Mesodermal cell (in vitro differentiated cells): Measurements from ENCODE around the gene PER2.

Source experiments
- H3K27ac ChIP-seq: 2 replicates; pipeline ENCODE4 v1.7.0; 2013; ENCODE audit warnings: mild to moderate bottlenecking, low read depth, low read length, moderate library complexity; ENCODE audit not compliant: severe bottlenecking
- H3K36me3 ChIP-seq: 2 replicates; pipeline ENCODE4 v1.7.1; 2013; ENCODE audit warnings: mild to moderate bottlenecking, low read length, moderate library complexity; ENCODE audit not compliant: control insufficient read depth, insufficient read depth
- H3K4me1 ChIP-seq: one replicate; pipeline ENCODE4 v1.7.1; 2013; ENCODE audit warnings: mild to moderate bottlenecking, low read length; ENCODE audit not compliant: insufficient read depth, control insufficient read depth, poor library complexity, severe bottlenecking
- H3K4me3 ChIP-seq: 2 replicates; pipeline ENCODE4 v1.7.0; 2013; ENCODE audit warnings: low read length, control low read depth, mild to moderate bottlenecking; ENCODE audit not compliant: insufficient read depth, poor library complexity, severe bottlenecking; ENCODE audit errors: extremely low read depth
- H3K9me3 ChIP-seq: 2 replicates; pipeline ENCODE4 v1.7.1; 2013; ENCODE audit warnings: mild to moderate bottlenecking, low read length, moderate library complexity; ENCODE audit not compliant: control insufficient read depth
- WGBS, 2 experiments: methylation state at CpG; one replicate each; pipeline ENCODE4 v1.1.5; 2013; ENCODE audit warnings: missing lambda C conversion rate in 2 of 2; ENCODE audit not compliant: insufficient coverage in 2 of 2; 5-methylcytosine and 5-hydroxymethylcytosine counted together

Gene PER2

DNA sequence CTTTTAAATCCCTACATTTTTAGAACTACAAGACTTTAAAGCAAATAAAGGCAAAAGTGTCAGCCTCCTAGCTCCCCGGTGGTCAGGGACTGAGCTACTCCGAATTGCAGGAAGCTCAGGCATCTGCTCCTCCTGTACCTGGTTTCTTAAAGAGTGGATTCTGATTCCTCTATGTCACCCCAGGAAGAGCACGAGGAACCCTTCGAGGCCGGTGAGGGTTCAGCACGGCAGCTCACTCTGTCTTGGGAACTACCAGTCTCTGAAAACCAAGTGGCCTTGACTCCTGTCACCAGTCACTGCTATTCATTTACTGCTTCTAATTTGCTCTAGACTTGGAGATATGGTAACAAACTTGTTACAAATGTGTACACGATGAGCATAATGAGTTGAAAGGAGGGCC is 2.3 kb downstream of the PER2 start:
- no peaks in the 10 kb centered on the region for H3K9me3 ChIP-seq
- no peak overlapping the region for H3K4me3 ChIP-seq
- H3K27ac ChIP-seq = peak overlapping the region; percentile 93
- H3K4me1 ChIP-seq = peaks cover 34% of the 10 kb centered on the region
- H3K36me3 ChIP-seq = no peaks in the 10 kb centered on the region
- 44 to 53% methylated on average over 4 to 5 of the region's 7 CpGs for WGBS, 2 experiments

DNA sequence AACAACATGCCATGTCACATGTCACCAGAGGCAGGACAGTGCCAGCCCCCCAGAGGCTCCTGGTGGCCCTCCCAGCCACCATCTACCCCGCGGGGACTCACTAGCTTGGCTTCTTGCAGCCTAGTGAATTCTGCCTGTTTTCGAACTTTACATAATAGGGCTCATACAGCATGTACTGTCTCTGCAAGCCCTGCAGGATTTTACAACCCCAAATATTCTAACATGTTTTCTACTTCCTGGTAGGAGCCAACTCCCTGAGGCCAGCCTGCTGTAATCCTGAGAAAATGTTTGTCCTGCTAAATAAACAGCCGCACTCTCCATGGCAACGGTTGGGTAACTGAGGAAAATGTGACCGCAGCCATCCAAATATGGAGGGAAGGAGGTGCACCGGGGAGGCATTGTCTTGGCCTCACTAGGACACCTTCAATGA is 2.7 kb downstream of the PER2 start:
- no peak overlapping the region for H3K4me3 ChIP-seq
- H3K4me1 ChIP-seq = peaks cover 34% of the 10 kb centered on the region
- no peaks in the 10 kb centered on the region for H3K9me3 ChIP-seq
- peak overlapping the region; percentile 93 for H3K27ac ChIP-seq
- 51 to 58% methylated on average over 6 to 7 of the region's 7 CpGs for WGBS, 2 experiments
- H3K36me3 ChIP-seq = no peaks in the 10 kb centered on the region

DNA sequence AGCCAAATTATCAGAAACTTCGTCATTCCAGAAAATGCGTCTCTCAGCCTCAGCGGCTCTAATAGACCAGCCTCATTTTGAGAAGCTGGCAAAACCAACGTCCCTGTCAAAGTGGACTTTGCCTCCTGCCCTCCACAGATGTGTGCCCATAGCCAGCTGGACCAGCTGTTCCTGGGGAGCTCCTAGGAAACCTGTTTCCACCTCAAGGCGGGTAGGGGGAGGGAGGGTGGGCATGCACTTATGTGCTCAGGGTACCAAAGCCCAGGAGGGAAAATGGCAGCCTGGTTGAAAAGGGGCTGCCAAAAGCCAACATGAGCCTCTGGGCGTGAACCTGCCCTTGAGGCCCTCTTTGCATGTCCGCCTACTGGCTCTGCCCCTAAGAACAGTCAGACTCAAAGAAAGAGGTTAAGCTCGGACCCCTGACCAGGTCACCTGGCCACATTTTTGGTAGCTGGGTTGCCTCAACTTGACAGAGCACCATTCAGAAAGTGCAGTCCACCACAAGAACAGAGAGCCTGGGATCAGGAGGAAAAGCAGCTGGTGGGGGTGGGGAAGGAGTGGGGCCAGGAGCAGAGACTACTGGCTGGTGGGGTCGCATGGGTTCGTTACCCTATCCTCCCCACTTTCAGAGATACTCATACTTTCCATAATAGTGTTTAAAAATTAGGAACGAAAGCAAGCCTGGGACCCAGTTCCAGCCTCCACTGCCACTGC is 3.5 kb downstream of the PER2 start:
- Histone ChIP-seq H3K36me3 (no peaks in the 10 kb centered on the region), H3K4me3 (no peak overlapping the region), H3K9me3 (no peaks in the 10 kb centered on the region), H3K27ac (peak overlapping the region; percentile 93), H3K4me1 (peaks cover 31% of the 10 kb centered on the region)
- 93% methylated on average over 8 of the region's 11 CpGs for WGBS, 2 experiments

DNA sequence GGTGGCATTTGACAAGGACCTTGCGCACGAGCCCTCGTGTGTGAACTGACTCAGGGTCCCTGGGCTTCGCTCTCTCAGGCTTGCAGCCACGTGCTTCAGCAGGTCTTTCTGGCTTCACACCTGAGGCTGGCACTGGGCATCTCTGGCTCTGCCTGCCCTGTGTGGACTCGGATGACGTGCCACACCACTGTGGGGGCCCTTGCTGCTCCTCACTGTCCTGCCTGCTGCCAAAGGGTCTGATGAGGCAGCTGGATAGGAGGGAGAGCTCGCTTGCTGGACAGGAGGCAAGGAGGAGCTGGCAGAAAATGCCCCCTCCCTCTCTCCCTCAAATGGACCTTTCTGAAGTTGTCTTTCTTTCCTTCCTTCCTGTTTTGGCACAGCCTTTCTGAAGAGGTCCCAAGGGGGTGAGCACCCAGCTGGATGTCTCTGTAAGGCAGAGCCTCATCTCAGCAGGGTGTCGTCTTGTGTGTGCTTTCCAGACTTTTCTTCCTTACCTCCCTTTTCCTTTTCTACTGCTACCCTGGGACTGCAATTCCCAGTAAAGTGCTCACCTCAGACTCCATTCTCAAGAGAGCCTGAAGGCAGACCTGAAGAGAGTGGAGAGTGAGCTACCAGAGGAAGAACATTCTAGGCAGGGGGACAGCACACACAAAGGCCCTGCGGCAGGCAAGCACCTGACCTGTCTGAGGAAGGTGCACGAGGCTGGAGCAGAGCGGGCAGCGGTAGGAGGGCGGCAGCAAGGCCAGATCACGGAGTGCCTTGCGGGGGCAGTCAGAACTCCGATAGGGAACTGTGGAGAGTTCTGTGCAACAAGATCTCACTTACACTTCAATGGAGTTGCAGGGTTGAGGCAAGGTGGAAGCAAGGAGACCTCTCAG is 5.3 kb downstream of the PER2 start:
- Histone ChIP-seq H3K27ac (no peak overlapping the region), H3K4me1 (peaks cover 25% of the 10 kb centered on the region), H3K4me3 (no peak overlapping the region), H3K36me3 (no peaks in the 10 kb centered on the region), H3K9me3 (no peaks in the 10 kb centered on the region)
- WGBS, 2 experiments = 93 to 97% methylated on average over 14 to 16 of the region's 17 CpGs

DNA sequence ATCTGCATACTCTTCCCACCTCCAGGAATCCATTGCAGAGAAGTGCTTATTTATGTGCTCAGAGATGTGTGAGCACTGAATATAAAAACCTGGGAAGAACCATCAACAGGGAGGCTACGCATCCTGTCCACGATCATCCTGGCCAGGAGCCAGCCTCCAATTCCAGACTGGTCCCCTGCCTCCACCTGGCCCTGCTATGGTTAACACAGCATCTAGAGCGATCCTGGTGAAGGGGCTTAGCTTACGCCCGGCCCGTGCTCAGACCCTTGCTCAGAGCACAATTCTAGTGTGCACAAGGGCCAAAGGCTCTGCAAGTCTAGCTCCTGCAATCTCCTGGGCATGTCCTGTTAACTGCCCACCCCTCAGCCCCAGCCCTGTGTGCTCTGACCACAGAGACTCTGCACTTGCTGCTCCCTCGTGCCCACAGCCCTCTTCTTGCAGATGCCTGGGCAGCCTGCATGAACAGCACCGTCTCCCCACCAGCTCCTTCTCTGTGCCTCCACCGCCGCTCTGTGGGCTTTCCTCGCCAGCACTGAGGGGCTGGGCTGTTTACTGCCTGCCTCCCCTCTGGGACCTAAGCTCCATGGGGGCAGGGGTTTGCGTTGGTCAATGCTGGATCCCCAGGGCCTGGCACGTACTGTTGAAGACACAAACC is 6.5 kb downstream of the PER2 start:
- Histone ChIP-seq H3K4me1 (peaks cover 20% of the 10 kb centered on the region), H3K4me3 (no peak overlapping the region), H3K36me3 (peaks cover 7% of the 10 kb centered on the region), H3K9me3 (no peaks in the 10 kb centered on the region), H3K27ac (no peak overlapping the region)
- 90 to 97% methylated on average over 10 to 11 of the region's 13 CpGs for WGBS, 2 experiments

DNA sequence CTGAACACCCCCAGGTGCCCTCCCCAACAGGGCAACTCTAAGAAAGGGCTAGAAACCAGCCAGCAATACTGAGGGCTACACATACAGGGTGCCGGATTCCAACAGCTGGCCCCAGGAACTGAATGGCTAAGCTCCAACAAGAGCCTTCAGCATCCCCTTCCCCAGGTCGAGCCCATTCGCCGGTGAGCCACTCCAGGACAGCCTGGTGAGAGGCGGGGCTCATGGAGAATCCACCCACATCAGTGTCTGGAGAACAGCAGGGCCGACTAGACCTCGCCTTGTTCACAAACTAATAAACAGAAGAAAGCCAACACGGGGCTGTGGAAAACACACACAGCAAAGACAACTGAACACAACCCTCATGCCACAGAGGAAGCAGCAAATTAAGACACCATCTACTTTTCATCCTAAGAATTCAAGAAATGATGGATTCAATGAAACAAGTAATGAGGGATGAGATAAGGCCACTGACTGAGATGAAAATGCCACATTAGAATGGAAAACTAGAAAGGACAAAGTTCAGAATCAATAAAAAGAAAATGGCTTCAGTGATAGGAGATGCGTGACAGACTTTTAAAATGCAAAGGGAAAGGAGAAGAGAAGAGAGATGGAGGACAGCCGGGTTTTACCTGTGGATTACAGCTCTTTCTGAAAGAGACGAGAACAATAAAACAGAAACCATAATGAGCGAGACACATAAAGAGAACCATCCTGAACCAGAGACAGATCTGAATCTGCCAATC is 8.2 kb downstream of the PER2 start:
- H3K4me1 ChIP-seq = peaks cover 3% of the 10 kb centered on the region
- no peak overlapping the region for H3K4me3 ChIP-seq
- no peaks in the 10 kb centered on the region for H3K9me3 ChIP-seq
- 83 to 95% methylated on average over 6 to 12 of the region's 12 CpGs for WGBS, 2 experiments
- H3K27ac ChIP-seq = no peak overlapping the region
- peaks cover 22% of the 10 kb centered on the region for H3K36me3 ChIP-seq

DNA sequence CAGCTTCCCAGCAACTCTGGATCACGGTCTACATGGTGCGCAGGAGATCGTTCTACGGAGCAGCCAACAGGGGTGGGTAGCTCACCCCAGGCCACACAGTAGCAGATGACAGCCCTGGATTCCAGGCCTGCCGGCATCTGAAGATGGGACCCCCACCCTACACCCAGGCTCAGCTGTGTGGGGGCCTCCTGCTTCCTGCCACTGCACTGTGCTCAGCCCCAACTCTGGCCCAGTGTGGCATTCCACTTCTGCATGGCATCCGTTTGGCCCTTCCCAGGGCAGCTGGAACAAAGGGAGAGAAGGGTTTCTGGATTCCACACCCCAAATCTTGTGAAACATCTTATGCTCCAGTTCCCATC is 9.1 kb downstream of the PER2 start:
- no peaks in the 10 kb centered on the region for H3K4me1 ChIP-seq
- H3K4me3 ChIP-seq = no peak overlapping the region
- H3K27ac ChIP-seq = no peak overlapping the region
- 75 to 100% methylated on average over 3 to 5 of the region's 6 CpGs for WGBS, 2 experiments
- peaks cover 28% of the 10 kb centered on the region for H3K36me3 ChIP-seq
- no peaks in the 10 kb centered on the region for H3K9me3 ChIP-seq

DNA sequence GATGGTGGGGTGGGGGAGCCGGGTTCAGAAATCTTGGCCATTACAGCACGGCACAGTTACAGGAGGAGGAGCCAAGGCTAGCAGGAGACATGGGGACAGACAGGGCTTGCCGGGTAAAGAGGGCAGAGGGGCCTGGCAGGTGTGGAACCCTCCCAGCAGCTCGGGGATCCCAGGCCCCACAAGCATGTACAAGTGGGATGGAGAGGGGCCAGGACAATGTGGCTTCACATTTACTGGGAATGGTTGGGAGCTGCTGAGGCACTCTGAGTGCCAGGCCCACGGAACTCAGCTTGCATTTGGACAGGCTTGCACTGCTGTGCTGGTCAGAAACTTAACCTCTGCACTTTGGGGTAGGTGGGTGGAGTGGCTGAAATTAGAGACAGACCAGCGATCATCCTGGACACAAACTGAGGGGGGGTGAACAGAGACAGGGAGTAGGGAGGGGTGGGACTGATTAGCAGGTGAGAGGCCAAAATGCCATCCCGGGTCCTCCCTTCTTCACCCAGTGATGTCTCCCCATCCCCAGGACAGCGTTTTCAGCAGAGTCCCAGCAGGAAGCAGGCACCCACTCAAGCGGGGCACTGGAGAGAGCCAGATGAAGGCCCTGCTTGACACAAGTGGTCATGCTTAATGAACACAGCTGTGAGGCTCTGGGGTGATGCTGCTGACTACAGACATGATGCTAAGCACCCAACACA is 9.6 kb downstream of the PER2 start:
- H3K27ac ChIP-seq = no peak overlapping the region
- H3K4me3 ChIP-seq = no peak overlapping the region
- no peaks in the 10 kb centered on the region for H3K4me1 ChIP-seq
- WGBS, 2 experiments = 88 to 91% methylated on average over 6 to 9 of the region's 9 CpGs
- H3K9me3 ChIP-seq = no peaks in the 10 kb centered on the region
- peaks cover 28% of the 10 kb centered on the region for H3K36me3 ChIP-seq

DNA sequence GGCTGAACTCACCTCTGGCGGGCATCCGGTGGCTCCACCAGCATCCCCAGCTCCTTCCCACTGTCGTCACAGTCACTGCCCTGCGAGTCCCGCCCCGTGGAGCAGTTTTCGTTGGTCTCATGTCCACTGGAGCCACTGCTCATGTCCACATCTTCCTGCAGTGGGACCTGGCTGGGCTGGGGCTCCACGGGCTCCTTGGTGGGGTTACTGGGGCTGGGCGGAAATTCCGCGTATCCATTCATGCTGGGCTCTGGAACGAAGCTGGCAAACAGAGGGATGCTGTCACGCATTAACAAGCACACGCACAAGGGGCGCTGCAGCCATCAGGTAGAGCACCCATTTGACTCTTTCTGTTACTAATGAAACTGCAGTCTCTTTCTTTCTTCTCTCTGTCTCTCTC is 10.7 kb downstream of the PER2 start:
- no peak overlapping the region for H3K27ac ChIP-seq
- no peaks in the 10 kb centered on the region for H3K9me3 ChIP-seq
- H3K36me3 ChIP-seq = peaks cover 32% of the 10 kb centered on the region
- no peaks in the 10 kb centered on the region for H3K4me1 ChIP-seq
- 79 to 83% methylated on average over 15 of the region's 15 CpGs for WGBS, 2 experiments
- no peak overlapping the region for H3K4me3 ChIP-seq
